Thyroid gland (tissue), 4 donors: ENCODE data around the gene LRRC8E. TPM values are rescaled to one million over a fixed set of nuclear protein-coding genes. Genes with fewer than 3 reads are reported as not detected.
A peak's percentile ranks its signal among the peaks of the same experiment; 100 is the strongest.

ENCODE experiments used
- DNase-seq, 2 donors: peaks; one replicate each; pipeline ENCODE4 v3.0.0-alpha.2; 2019
- H3K27ac ChIP-seq, 3 donors: fragments of 200-600 bp; sonication (generic); 1 replicate in 2 of 3; 2 replicates in 1 of 3; pipeline ENCODE4 v1.5.1; 2016 to 2019; ENCODE audit warnings: mild to moderate bottlenecking in 1 of 3, moderate library complexity in 1 of 3
- H3K27me3 ChIP-seq: fragments of 200-600 bp; sonication (generic); one replicate; pipeline ENCODE4 v1.5.1; 2019
- H3K36me3 ChIP-seq, 2 donors: fragments of 200-600 bp; sonication (generic); one replicate each; pipeline ENCODE4 v1.5.1; 2016 to 2019
- H3K4me1 ChIP-seq, 2 donors: fragments of 200-600 bp; sonication (generic); one replicate each; pipeline ENCODE4 v1.5.1; 2017 to 2019
- H3K4me3 ChIP-seq, 3 donors: fragments of 200-600 bp; sonication (generic); replicated peaks in 1 of 3; 1 replicate in 2 of 3; 2 replicates in 1 of 3; pipeline ENCODE4 v1.5.1; 2016; ENCODE audit warnings: mild to moderate bottlenecking in 1 of 3
- H3K9me3 ChIP-seq: fragments of 200-600 bp; sonication (generic); one replicate; pipeline ENCODE4 v1.5.1; 2017
- POLR2A ChIP-seq, 2 donors: fragments of 450-650 bp; IDR thresholded peaks; one replicate each; pipeline ENCODE4 v1.6.1; 2017; ENCODE audit warnings: antibody characterized with exemption in 2 of 2, mild to moderate bottlenecking in 2 of 2, moderate library complexity in 1 of 2
- WGBS, 2 donors: methylation state at CpG; one replicate each; pipeline ENCODE4 v1.1.5; 2017; 5-methylcytosine and 5-hydroxymethylcytosine counted together
- intact Hi-C: fragments of 100-400 bp; cut with DNase I; formaldehyde crosslinking; loops from one replicate; pipeline ENCODE4 v1.15.1; 2023
- total RNA-seq, 4 donors: library from RNA; depleted of rRNA; stranded (reverse); fragments of >200 nt; gene quantifications; one replicate each; pipeline ENCODE4 v1.2.3, GENCODE V29; 2016
- TF ChIP-seq, protein P1 (sequence below), 6 experiments: fragments of 200-600 bp in 3 of 6; fragments of 450-650 bp in 3 of 6; sonication (generic) in 3 of 6; IDR thresholded peaks; one replicate each; pipeline ENCODE4 v1.5.1; 2016 to 2019; ENCODE audit warnings: antibody characterized with exemption in 6 of 6, mild to moderate bottlenecking in 2 of 6, inconsistent platforms in 1 of 6, moderate library complexity in 1 of 6

The LRRC8E gene
- total RNA-seq, 4 donors from 2014 or later, result 1.4 to 3.3 (median 2.3) TPM

DNA sequence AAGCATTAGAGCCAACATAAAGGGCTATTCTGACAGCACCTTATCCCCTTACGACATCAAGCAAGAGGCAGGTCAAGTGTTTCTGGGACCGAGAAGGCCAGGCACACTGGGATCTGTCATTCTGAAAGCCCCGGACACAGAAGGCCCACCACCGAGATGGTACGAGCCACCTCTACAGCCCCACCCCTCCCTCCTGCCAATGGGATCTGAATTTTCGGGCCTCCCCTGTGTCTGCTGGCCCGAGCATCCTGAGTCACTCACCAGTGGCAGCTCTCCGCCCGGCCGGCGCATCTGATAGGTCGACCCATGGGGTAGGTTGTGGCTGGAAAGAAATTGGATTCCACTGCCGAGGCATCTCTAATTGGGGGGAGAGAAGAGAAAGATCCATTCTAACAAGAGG lies 52.5 kb downstream of the LRRC8E start:
- Histone ChIP-seq H3K4me1 (peaks cover 25 to 41% of the 10 kb centered on the region in 2 donors), H3K27me3 (no peaks in the 10 kb centered on the region), H3K27ac (peak overlapping the region in 2 of 3 donors; percentile 47 to 67), H3K36me3 (peaks cover 20 to 33% of the 10 kb centered on the region in 2 donors), H3K4me3 (no peak overlapping the region), H3K9me3 (no peaks in the 10 kb centered on the region)
- WGBS, 2 donors, result 94 to 96% methylated on average over 13 of the region's 13 CpGs
- TF ChIP-seq POLR2A (IDR thresholded peaks at IDR 0.05), result no peak
- TF ChIP-seq, protein P1, sequence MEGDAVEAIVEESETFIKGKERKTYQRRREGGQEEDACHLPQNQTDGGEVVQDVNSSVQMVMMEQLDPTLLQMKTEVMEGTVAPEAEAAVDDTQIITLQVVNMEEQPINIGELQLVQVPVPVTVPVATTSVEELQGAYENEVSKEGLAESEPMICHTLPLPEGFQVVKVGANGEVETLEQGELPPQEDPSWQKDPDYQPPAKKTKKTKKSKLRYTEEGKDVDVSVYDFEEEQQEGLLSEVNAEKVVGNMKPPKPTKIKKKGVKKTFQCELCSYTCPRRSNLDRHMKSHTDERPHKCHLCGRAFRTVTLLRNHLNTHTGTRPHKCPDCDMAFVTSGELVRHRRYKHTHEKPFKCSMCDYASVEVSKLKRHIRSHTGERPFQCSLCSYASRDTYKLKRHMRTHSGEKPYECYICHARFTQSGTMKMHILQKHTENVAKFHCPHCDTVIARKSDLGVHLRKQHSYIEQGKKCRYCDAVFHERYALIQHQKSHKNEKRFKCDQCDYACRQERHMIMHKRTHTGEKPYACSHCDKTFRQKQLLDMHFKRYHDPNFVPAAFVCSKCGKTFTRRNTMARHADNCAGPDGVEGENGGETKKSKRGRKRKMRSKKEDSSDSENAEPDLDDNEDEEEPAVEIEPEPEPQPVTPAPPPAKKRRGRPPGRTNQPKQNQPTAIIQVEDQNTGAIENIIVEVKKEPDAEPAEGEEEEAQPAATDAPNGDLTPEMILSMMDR (IDR thresholded peaks at IDR 0.05), result no peak
- intact Hi-C loops, result no loop called here
- no peak for DNase-seq

DNA sequence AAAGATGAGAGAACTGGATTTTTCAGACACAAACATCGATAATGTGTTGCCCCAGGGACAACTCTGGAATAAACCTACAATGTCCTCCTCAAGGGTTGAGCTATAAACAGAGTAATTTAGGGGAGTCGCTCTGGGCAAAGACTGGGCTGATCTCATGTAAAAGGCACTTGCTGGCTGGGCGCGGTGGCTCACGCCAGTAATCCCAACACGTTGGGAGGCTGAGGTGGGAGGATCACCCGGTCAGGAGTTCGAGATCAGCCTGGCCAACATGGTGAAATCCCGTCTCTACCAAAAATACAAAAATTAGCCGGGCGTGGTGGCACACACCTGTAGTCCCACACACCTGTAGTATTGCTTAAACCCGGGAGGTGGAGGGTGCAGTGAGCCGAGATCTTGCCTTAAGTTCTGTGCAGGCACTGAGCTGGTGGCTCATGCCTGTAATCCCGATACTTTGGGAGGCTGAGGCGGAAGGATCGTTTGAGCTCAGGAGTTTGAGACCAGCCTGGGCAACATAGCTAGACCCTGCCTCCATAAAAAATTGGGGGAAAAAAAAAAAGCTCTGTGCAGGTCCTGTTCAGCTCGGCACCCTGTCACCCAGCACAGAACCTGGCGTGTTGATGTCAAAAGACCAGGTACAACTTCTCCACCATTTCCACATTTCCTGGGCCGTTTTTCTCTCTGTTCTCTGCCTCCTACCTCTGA lies 53.7 kb downstream of the LRRC8E start:
- peak overlapping the region in 1 of 3 donors; percentile 92 for H3K27ac ChIP-seq
- no peak overlapping the region for H3K4me3 ChIP-seq
- TF ChIP-seq, protein P1 (IDR thresholded peaks at IDR 0.05), result no peak
- no peak for TF ChIP-seq POLR2A (IDR thresholded peaks at IDR 0.05)
- no peaks in the 10 kb centered on the region for H3K9me3 ChIP-seq
- WGBS, 2 donors, result 93 to 95% methylated on average over 19 of the region's 19 CpGs
- peaks cover 14 to 21% of the 10 kb centered on the region in 2 donors for H3K36me3 ChIP-seq
- no peak for DNase-seq
- no peaks in the 10 kb centered on the region for H3K27me3 ChIP-seq
- intact Hi-C loops, result no loop called here
- peaks cover 25 to 41% of the 10 kb centered on the region in 2 donors for H3K4me1 ChIP-seq

DNA sequence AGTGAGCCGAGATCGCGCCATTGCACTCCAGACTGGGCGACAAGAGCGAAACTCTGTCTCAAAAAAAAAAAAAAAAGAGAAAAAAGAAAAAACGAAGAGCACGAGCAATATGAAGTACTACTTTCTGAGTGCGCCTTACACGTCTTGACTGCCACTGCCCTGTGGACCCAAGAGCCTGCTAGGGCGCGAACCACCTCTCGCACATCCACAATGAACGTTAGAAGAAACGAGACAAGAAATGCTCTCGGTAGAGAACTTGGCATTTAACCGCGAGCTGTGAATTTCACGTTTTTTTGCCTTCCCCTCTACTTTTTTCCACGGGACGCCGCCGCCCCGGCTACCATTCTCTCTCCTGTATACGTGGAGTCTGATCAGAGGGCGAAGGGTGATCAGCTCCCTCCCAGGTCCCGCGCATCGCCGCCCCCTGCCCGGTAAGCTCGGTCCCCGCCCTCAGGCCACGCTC lies 54.7 kb downstream of the LRRC8E start:
- TF ChIP-seq, protein P1 (IDR thresholded peaks at IDR 0.05), result no peak
- no peak for TF ChIP-seq POLR2A (IDR thresholded peaks at IDR 0.05)
- 5 to 6% methylated on average over 31 to 33 of the region's 33 CpGs for WGBS, 2 donors
- intact Hi-C loops, result no loop called here
- Histone ChIP-seq H3K27ac (peak overlapping the region; percentile 92), H3K27me3 (no peaks in the 10 kb centered on the region), H3K4me3 (peak overlapping the region; percentile 78 to 91 (median 90)), H3K9me3 (no peaks in the 10 kb centered on the region), H3K36me3 (peaks cover 9 to 11% of the 10 kb centered on the region in 2 donors), H3K4me1 (peaks cover 25 to 41% of the 10 kb centered on the region in 2 donors)
- DNase-seq, result no peak

DNA sequence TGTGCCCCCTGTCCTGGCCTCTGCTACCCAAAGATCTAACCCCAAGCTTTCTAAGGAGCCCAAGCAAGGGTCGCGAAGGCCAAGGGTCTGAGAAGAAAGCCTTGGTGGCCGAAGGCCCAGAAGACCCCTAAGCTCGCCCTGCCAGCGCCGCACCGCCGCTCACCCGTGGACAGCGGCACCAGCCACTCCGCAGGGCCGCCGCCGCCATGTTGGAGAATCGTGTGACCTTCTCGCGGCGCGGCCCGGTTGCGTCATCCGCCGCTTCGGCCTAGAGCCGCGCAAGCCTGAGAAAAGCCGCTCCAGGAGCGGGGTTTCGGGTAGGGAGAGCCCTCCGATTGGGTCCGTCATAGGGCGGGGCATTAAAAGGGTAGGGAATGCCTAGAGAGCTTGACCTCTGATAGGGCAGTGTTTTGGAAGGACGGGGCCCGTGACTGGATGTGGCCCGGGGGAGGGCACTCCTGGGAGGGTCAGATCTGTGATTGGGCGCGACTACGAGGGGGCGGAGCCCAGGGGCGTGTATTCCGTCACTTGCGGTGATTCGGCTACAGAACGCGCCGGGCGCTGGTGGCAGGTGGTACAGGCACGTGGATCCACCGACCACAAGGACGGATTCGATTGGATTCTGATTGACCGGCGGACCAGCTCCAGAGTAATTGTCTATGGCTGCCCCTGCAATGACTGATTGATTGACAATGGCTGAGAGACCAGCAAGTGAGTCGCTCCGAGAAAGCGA lies 55.3 kb downstream of the LRRC8E start, which contains the start of gene TIMM44:
TSS of gene TIMM44 (minus strand) at position 223 of the 733 bp plus-strand sequence. CDS start at position 208, 15 bp downstream.
- Histone ChIP-seq H3K27ac (peak within 1 kb of the TSS; percentile 92), H3K9me3 (no peaks in the 10 kb centered on the region), H3K4me3 (peak within 1 kb of the TSS; percentile 78 to 91 (median 90)), H3K27me3 (no peaks in the 10 kb centered on the region), H3K36me3 (peaks cover 9 to 11% of the 10 kb centered on the region in 2 donors), H3K4me1 (peaks cover 24 to 39% of the 10 kb centered on the region in 2 donors)
- WGBS, 2 donors, result 0 to 2% methylated on average over 4 to 37 of the region's 56 CpGs
- TF ChIP-seq, protein P1 (IDR thresholded peaks at IDR 0.05), result no peak
- peak; percentile 53 to 89 for TF ChIP-seq POLR2A (IDR thresholded peaks at IDR 0.05)
- intact Hi-C loops, result no loop called here
- peak; percentile 99 to 100 for DNase-seq
